Stimulated activated memory B cell treated with anti-CD40 and anti-IgM and Interleukin-4, amounts not matched to agents 10 μg/mL and 1 μg/mL and 100 μg/mL, for 72 hours (primary cell): Measurements from ENCODE around the gene WDR31.

ENCODE experiments used
- ATAC-seq: fragments of 150-1000 bp; cut with Tn5 transposase; 2 replicates; pipeline ENCODE4 v1.10.0; 2021
- H3K27ac Mint-ChIP-seq: one replicate; pipeline ENCODE4 v1.8.0; 2022; ENCODE audit warnings: mild to moderate bottlenecking, mixed read lengths
- H3K27me3 Mint-ChIP-seq: one replicate; pipeline ENCODE4 v1.8.0; 2022; ENCODE audit warnings: mixed read lengths
- H3K36me3 Mint-ChIP-seq: one replicate; pipeline ENCODE4 v1.8.0; 2022; ENCODE audit warnings: mixed read lengths
- H3K4me1 Mint-ChIP-seq: one replicate; pipeline ENCODE4 v1.8.0; 2022; ENCODE audit warnings: mixed read lengths
- H3K4me3 Mint-ChIP-seq: one replicate; pipeline ENCODE4 v1.8.0; 2022; ENCODE audit warnings: mild to moderate bottlenecking, moderate library complexity, mixed read lengths
- H3K9me3 Mint-ChIP-seq: one replicate; pipeline ENCODE4 v1.8.0; 2022; ENCODE audit warnings: mixed read lengths

The WDR31 gene

DNA sequence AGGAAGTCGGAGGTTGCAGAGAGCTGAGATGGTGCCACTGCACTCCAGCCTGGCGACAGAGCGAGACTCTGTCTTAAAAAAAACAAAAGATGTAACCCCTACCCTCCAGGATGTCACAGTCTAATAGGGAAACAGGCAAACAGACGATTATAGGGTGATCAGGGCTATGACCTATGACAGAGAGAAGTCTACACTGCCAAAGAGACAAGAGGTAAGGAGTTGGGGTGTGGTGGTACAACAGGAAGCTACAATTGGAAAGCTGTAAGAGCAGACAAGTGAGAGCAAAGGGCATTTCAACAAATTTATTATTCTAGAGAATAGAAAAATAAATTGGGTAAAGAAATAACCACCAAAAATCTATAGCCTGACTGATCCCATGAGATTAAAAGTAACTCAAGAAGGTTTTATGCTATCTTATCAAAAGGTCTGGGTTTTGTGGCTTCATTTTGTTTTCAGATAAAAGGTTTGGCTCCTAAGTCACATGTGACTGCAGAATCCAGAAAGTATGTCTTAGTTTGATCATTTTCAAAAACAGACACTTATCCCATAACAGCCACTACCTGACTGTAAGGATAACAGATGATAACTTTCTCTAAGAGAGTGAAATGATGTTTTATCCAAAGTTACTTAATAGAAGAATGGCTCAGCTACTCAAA, 72.0 kb downstream of the WDR31 start:
- peaks cover 40% of the 10 kb centered on the region for H3K36me3 Mint-ChIP-seq
- no peaks in the 10 kb centered on the region for H3K27me3 Mint-ChIP-seq
- H3K27ac Mint-ChIP-seq = no peak overlapping the region
- peaks cover 5% of the 10 kb centered on the region for H3K4me1 Mint-ChIP-seq
- ATAC-seq = no peak
- no peak overlapping the region for H3K4me3 Mint-ChIP-seq
- no peaks in the 10 kb centered on the region for H3K9me3 Mint-ChIP-seq

DNA sequence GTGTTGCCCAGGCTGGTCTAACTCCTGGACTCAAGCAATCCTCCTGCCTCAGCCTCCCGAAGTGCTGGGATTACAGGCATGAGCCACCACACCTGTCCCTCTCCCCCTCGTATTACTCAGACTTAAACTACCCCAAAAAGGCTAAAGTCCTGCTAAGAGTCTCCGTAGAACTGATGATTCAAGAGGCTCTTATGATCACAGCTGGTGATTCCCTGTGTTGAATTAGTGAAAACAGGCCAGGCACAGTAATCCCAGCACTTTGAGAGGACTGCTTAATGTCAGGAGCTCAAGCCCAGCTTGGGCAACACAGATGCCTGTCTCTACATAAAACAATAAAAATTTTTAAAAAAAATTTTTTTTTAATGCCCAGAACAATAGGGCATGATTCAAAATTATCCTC, 73.9 kb downstream of the WDR31 start:
- Mint-ChIP-seq H3K4me1 (peaks cover 5% of the 10 kb centered on the region), H3K36me3 (peaks cover 47% of the 10 kb centered on the region), H3K27me3 (no peaks in the 10 kb centered on the region), H3K4me3 (no peak overlapping the region), H3K27ac (no peak overlapping the region), H3K9me3 (no peaks in the 10 kb centered on the region)
- ATAC-seq = no peak
